GM19043 (cell line): ENCODE measurements around the gene FGD4.
"Not testable (repeated sequence)": the region's sequence is repeated elsewhere in the genome, so short reads cannot be mapped to it uniquely, and the experiment has no call there.

Source experiments
- ATAC-seq: cut with Tn5 transposase; IDR thresholded peaks from one replicate; pipeline ENCODE4 v1.9.1; 2021; ENCODE audit warnings: low read depth; ENCODE audit not compliant: unreplicated experiment

Gene FGD4

DNA sequence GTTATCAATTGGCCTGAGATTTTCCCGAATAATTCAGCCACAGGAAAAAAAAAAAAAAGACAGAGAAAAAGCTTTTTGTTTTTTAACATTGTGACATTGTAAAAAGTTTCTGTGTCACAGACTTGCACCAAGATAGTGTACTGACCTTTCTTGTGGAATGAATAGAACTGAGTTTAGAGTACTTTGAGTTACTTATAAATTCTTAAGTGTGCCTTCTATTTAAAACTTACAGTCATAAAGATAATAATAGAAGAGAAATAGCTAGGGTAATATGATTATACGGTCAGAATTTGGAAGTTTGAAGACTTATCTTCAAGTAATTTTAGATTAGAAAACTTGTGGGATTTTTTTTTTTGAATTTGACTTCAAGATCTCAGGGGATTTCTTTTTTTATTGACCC, 88.8 kb downstream of the FGD4 start:
- no peak for ATAC-seq

GRCh38 chr12:32489070-32489469, 89.7 kb downstream of the FGD4 start:
- no peak for ATAC-seq

GRCh38 chr12:32490801-32491200, 91.4 kb downstream of the FGD4 start:
- ATAC-seq = no peak

DNA sequence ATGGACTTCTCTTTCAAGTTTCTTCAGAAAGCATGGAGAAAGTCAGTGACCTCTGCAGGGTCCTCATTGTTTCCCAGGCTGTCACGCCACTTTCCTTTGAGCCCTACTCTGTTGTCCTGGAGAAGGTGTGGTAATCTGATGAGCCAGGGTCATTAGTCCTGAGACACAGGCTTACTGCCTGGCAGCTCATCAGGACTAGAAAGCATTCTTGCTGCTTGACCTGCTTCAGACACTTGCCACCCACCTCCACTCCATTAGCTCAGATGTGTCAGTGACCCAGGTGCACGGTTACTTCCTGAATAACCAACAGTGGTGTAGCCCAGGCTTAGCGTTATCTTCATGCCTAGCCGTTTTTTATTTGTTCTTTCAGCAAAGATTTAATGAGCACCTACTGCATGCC, 93.9 kb downstream of the FGD4 start:
- no peak for ATAC-seq

DNA sequence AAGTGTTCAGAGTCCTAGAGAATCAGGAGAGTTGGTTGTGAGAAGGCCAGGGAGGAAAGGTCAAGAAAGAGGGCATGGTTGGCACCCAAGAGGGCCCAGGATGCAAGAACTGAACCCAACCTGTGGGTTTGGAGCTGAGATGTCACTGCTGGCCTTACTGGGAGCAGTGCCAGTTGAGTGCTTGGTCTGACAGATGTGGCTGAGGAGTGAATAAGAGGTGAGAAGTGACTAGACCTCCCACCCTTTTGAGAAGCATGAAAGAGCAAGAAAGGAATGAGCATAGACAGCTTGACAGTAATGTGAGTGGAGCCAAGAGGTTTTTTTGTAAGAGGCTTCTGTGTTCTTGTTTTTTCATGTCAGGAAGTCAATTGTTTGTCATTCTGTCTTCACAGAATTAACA, 95.3 kb downstream of the FGD4 start:
- ATAC-seq = no peak

DNA sequence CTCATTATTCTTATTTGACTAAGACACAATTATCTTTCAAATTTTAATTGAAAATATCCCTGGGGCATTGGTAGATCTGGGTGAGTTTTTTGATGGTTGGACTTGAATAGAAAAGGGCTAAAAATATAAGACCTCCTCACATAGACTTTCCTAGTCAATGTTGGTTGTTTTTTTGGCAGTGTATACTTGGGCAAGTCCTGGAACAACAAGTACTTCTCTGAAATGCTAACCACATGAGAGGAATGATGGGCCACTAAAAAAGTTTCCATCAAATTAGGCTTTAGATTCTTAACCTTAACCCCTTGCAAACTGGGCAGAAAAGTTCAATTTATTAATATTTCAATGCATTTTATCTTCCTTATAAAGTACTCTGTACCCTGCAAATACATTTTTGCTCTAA, 97.6 kb downstream of the FGD4 start:
- ATAC-seq = no peak

DNA sequence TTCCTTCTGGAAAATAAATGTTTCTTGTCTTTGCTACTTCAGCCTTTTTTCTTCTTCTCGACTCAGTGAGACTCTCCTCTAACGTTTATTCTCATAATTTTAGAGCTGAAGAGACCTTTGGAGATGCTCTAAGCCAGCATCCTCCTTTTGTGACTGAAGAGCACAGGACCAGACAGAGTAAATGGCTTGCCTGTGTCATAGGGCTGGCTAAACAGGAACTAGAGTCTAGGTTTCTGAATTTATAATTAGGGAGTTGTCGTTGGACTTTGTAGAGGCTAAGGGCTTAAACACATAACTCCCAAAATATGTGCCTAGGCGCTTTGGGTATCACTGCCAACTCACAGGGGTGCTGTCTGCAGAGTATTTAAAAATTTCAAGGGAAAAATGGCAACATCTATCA, 98.5 kb downstream of the FGD4 start:
- no peak for ATAC-seq

- no peak for ATAC-seq
Observed at GRCh38 chr12:32499048-32499447, 99.7 kb downstream of the FGD4 start.

DNA sequence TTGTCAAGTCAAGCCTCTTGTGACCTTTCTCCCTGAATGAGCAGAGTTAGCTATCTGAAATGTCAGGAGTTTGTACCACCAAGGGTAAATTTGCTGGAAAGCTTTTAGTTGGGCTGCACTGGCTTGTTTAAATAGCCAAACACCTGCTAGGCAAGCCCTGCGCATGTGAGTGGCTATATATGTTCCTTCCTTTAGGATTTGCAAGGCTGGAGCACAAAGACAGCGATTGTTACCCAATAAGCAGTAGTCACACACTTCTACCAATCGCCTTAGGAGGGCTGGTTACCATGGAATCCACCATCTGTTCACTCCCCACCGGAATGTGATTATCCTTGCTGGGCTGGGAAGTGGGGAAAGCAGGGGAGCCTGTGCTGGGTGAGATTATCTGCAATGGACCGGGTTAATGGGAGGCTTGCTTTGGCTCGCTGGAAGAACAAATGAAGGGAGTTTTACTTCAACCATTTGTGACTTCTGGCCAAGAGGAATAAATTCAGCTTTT, 102.5 kb downstream of the FGD4 start:
- no peak for ATAC-seq

- ATAC-seq = no peak
Observed at GRCh38 chr12:32502693-32503502, 103.5 kb downstream of the FGD4 start.

GRCh38 chr12:32503730-32504129, 104.4 kb downstream of the FGD4 start:
- no peak for ATAC-seq

DNA sequence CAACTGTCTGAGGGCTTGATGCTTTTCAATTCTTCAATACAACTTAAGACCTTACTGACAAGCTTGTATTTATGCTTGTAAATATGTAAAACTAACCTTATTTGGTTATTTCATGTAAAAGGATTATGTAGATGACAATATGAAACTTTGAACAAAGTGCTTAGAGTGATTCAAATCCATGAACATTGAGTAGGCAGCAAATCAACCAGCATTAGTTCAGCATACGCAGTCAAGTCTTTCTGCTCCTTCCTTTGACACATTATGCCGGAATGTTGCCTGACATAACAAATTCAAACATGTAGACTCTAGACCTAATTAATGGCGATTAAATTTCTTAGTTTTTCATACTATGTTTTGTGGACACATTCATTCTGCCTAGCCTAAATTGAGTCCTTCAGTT, 105.2 kb downstream of the FGD4 start:
- no peak for ATAC-seq

GRCh38 chr12:32505067-32505945, 105.9 kb downstream of the FGD4 start:
- no peak for ATAC-seq

GRCh38 chr12:32507096-32507941, 108.0 kb downstream of the FGD4 start:
- not testable (repeated sequence) for ATAC-seq

GRCh38 chr12:32507942-32508320, 108.6 kb downstream of the FGD4 start:
- no peak for ATAC-seq

DNA sequence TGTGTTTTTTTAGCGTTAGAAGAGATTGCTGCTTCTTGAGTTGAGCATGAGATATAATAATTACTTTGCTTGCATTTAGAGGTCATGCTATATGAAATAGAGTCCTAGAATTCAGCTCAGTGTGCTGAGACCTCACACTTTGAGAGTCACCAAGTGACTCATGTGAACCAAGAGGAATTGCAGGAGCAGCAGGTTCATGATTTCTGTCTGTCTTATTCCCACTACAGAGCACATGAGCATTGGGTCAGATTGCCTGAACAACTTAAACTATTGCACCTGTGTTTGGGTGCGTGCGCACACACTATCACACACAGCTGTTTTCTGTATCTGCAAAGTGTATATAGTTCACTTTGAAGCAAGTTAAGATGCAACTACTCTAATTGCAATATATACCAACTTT, 109.3 kb downstream of the FGD4 start:
- ATAC-seq = no peak

DNA sequence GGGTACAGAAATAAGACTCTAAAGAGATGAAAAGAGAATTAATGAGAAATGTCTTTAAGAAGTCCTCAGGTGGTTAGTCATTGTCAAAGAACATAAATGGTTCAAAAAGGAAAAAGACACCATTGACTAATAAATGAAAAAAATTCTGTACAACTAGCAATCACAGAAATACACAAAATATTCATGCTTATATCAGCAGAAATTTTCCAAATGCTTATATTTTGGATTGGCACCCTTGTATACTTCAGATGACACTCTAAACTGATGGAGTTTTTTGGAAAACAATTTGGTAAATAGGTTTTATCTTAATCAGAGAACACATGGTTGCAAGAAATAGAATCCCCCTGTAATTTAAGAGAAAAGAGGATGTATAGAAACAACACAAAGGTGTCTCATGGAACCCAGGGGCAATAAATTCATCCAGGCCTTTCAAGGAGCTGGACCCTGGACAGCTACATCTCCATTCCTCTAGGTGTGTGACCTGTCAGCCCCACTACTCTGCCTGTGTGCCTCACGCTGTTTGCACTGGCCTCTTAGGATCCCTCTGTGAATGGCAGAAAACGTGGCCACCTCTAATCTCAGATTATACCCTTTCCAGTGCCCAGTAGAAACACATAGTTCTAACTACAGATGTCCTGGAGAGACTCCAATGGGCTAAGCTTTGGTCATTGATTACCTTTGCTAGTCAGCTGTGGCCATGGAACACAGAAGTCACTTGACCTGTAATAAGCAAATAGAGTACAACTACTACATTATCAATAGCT, 110.2 kb downstream of the FGD4 start:
- no peak for ATAC-seq

DNA sequence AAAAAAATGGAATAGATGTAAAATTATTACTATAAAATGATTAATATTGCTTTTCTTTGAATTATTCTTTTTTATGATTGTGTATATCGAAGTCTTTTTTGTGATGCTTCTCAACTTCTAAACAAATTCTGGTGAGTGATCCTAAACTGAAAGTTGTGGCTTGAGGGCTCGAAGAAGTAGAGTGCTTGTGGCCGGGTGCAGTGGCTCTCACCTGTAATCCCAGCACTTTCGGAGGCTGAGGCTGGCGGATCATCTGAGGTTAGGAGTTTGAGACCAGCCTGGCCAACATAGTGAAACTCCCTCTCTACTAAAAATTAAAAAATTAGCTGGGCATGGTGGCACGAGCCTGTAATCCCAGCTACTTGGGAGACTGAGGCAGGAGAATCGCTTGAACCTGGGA, 112.6 kb downstream of the FGD4 start:
- ATAC-seq = not testable (repeated sequence)

DNA sequence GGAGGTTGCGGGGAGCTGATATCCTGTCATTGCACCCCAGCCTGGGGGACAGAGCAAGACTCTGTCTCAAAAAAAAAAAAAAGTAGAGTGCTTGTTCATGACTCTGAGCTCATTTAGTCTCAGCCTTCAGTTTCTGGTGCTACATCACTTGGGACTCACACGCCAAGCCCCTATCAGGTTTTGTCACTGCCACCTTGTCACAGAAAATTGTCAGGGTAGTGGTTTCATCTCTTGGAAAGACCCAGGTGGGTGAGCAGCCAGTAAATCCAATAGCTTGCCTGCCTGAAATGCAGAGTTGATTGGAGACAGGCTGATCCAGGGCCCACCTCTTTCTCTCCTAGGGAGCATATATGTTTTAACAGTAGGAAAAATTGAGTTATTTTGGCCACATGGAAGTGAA, 113.0 kb downstream of the FGD4 start:
- no peak for ATAC-seq

DNA sequence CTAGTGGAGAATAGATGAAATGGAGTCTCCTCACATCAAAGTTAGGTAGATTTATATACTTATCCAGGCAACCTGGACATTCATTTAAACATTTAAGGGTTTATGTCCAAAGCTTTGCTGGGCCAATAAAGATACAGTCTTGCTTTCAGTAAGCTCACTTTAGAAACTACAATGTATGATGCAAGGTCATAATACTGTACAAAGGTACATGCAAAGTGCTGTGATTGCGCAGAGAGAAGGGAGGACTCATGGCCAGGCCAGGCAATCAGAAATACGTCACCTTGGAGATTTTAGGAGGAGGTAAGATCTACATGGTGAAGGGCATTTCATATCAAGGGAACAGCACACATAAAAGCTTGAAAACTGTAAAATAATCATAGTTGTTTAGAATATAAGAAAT, 113.6 kb downstream of the FGD4 start:
- no peak for ATAC-seq
